ENCODE results near the gene ZC3H12A. TPM values are rescaled to one million over a fixed set of nuclear protein-coding genes. Genes with fewer than 3 reads are reported as not detected.

ZC3H12A gene
- total RNA-seq = 0.31 TPM

DNA sequence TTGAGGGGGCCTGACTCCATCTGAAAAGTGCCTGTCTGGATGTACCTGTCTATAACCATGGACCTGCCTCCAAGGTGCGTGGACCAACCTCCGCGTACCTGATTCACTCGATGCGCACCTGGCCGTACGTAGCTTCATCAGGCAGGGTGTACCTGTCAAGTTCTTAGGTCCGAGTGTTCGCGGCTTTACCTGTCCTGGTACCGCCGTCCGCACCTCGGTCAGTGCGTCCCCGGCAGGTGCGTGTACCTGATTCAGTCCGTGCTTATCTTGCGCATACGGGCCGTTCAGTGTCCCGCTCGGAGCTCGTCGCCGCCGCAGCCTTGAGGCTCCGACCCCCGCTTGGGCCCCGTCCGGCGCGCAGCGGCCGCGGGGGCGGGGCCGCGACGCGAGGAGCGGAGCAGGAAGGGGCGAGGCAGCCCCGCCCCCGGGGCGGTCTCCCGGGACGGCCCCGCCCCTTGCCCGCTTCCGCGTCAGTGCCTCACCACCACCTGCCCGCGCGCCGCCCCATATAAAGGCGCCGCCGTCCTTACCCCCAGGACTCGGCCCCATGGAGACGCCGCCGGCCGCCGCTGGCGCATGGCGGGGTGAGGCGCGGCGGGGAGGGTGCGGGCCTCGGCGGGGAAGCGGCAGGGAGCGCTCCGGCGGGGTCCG lies at the start of gene ZC3H12A:
ZC3H12A (plus strand) TSS at position 535 of the 651 bp plus-strand sequence. CDS start 917 bp downstream, outside the sequence.

DNA sequence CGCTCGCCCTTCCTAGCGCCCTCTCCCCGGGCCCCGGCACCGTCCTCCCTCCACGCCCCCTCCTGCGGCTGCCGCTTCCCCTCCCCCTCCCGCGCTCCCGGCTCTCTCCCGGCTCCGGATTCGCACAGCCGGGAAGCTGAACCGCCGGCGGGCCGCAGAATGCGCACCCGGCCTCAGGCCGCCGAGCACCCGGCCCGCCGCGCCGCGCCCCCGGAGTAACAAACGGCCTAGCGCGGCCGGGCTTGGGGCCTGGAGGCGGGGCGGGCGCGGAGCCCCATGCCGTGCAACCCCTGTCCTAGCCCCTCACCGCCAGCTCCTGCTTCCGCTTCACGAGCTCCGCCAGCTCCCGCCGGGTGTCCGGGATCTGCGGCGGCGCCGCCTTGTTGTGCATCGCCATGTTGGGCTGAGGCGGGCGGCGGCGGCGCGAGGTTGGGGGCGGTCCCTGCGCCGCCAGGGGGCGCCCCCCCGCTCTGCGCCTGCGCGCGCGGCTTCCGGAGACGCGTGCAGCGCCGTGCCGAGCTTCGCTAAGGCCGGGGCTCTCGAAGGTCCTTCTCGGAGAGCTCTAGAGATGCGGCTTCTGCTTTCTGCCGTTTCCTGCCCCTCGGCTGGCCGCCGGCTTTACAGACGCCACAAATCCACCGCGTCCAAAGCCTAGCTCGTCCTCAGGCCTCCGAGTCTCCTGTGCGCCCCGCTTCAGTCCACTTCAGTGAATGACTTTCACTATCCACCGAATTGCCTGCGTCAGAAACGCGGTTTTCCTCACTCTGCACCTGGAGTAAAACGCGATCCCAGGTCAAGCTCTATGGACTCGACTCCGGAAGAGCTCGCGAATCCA lies 40.2 kb downstream of the ZC3H12A start, which contains the start of gene MEAF6:
MEAF6 (minus strand) TSS at position 417 of the 835 bp plus-strand sequence; CDS start at position 397, 20 bp downstream.

Small RNA genes within 50 kb of the gene (small RNA-seq; reads per million reads assigned to genes)
- not detected for gene MIR5581 (ENCODE audit: low replicate concordance)

Other genes starting within 250 kb of the ZC3H12A start
- gene MEAF6, start 40.2 kb downstream of the ZC3H12A start, total RNA-seq = 99.5 TPM
- 23.5 TPM for gene SNIP1, start 79.7 kb downstream of the ZC3H12A start, total RNA-seq
- gene DNALI1, start 82.4 kb downstream of the ZC3H12A start, total RNA-seq = 11.3 TPM
- gene GNL2, start 121.4 kb downstream of the ZC3H12A start, total RNA-seq = 49.5 TPM
- not detected for gene RSPO1, start 160.3 kb downstream of the ZC3H12A start, total RNA-seq
- gene CDCA8, start 217.9 kb downstream of the ZC3H12A start, total RNA-seq = 1.9 TPM